Measurements from ENCODE around the gene JARID2. TPM values are rescaled to one million over a fixed set of nuclear protein-coding genes. Genes with fewer than 3 reads are reported as not detected.

The JARID2 gene
- polyA plus RNA-seq, 1 donor from 2014 or later = 25.5 TPM

GRCh38 chr6:15437090-15437635, 191.3 kb downstream of the JARID2 start:
- Histone ChIP-seq H3K27me3 (ENCODE audit: insufficient read depth, low read depth, low read length) (no peaks in the 10 kb centered on the region), H3K4me2 (ENCODE audit: low read length) (no peak overlapping the region), H3F3A (ENCODE audit: insufficient read depth, low read length, poor library complexity, severe bottlenecking) (peaks cover 4% of the 10 kb centered on the region), H3K27ac (ENCODE audit: low read length) (no peak overlapping the region), H2AFZ (ENCODE audit: low read depth, low read length) (no peak overlapping the region), H4K20me1 (ENCODE audit: insufficient read depth) (no peaks in the 10 kb centered on the region), H3K9me2 (ENCODE audit: insufficient read depth, low read length) (no peaks in the 10 kb centered on the region), H3K79me2 (replicated peaks; ENCODE audit: insufficient read depth, low read length) (peaks cover 70% of the 10 kb centered on the region), H3K9me3 (ENCODE audit: low read length) (no peaks in the 10 kb centered on the region), H3K36me3 (ENCODE audit: insufficient read depth, low read length) (no peaks in the 10 kb centered on the region), H3K9ac (ENCODE audit: low read length) (no peak overlapping the region), H3K4me3 (ENCODE audit: low read length) (no peak overlapping the region)
- TF ChIP-seq SMC3 (conservative IDR thresholded peaks at IDR 0.05; ENCODE audit: poor library complexity) (no peak), CTCF (IDR thresholded peaks at IDR 0.05; ENCODE audit: poor library complexity, severe bottlenecking) (no peak), EZH2 (IDR thresholded peaks at IDR 0.05; ENCODE audit: borderline replicate concordance, insufficient read depth, low read length, poor library complexity, severe bottlenecking) (no peak), POLR2AphosphoS5 (IDR thresholded peaks at IDR 0.05) (no peak), MXI1 (conservative IDR thresholded peaks at IDR 0.05; ENCODE audit: poor library complexity, severe bottlenecking) (no peak), RAD21 (conservative IDR thresholded peaks at IDR 0.05) (no peak), REST (IDR thresholded peaks at IDR 0.05; ENCODE audit: borderline replicate concordance) (no peak), EP300 (conservative IDR thresholded peaks at IDR 0.05; ENCODE audit: poor library complexity, severe bottlenecking) (no peak), TAF1 (IDR thresholded peaks at IDR 0.05; ENCODE audit: low read depth) (no peak)

- H3K4me2 ChIP-seq (ENCODE audit: low read length) = no peak overlapping the region
- no peak overlapping the region for H2AFZ ChIP-seq (ENCODE audit: low read depth, low read length)
- H3K79me2 ChIP-seq (replicated peaks; ENCODE audit: insufficient read depth, low read length) = peaks cover 55% of the 10 kb centered on the region
- H4K20me1 ChIP-seq (ENCODE audit: insufficient read depth) = no peaks in the 10 kb centered on the region
- H3K9me3 ChIP-seq (ENCODE audit: low read length) = no peaks in the 10 kb centered on the region
- no peaks in the 10 kb centered on the region for H3K9me2 ChIP-seq (ENCODE audit: insufficient read depth, low read length)
- peaks cover 4% of the 10 kb centered on the region for H3F3A ChIP-seq (ENCODE audit: insufficient read depth, low read length, poor library complexity, severe bottlenecking)
- no peaks in the 10 kb centered on the region for H3K36me3 ChIP-seq (ENCODE audit: insufficient read depth, low read length)
- H3K27ac ChIP-seq (ENCODE audit: low read length) = no peak overlapping the region
- no peaks in the 10 kb centered on the region for H3K27me3 ChIP-seq (ENCODE audit: insufficient read depth, low read depth, low read length)
- H3K4me3 ChIP-seq (ENCODE audit: low read length) = no peak overlapping the region
- TF ChIP-seq MXI1 (conservative IDR thresholded peaks at IDR 0.05; ENCODE audit: poor library complexity, severe bottlenecking) (no peak), EP300 (conservative IDR thresholded peaks at IDR 0.05; ENCODE audit: poor library complexity, severe bottlenecking) (no peak), POLR2AphosphoS5 (IDR thresholded peaks at IDR 0.05) (no peak), CTCF (IDR thresholded peaks at IDR 0.05; ENCODE audit: poor library complexity, severe bottlenecking) (no peak), RAD21 (conservative IDR thresholded peaks at IDR 0.05) (no peak), SMC3 (conservative IDR thresholded peaks at IDR 0.05; ENCODE audit: poor library complexity) (no peak), TAF1 (IDR thresholded peaks at IDR 0.05; ENCODE audit: low read depth) (no peak), EZH2 (IDR thresholded peaks at IDR 0.05; ENCODE audit: borderline replicate concordance, insufficient read depth, low read length, poor library complexity, severe bottlenecking) (no peak), REST (IDR thresholded peaks at IDR 0.05; ENCODE audit: borderline replicate concordance) (no peak)
- no peak overlapping the region for H3K9ac ChIP-seq (ENCODE audit: low read length)
These were observed 193.6 kb downstream of the JARID2 start for GRCh38 chr6:15439410-15440025.
